LNCaP clone FGC (cell line): Measurements from ENCODE around the gene HYAL1.
A peak's percentile ranks its signal among the peaks of the same experiment; 100 is the strongest.

Source experiments
- DNase-seq: peaks from one replicate; pipeline ENCODE4 v3.0.0-alpha.2; 2011; ENCODE audit warnings: low read depth
- H3K4me3 ChIP-seq: 2 replicates; pipeline ENCODE4 v1.5.1; 2011; ENCODE audit warnings: mild to moderate bottlenecking, low read depth, low read length, control low read depth
- CTCF ChIP-seq: IDR thresholded peaks from 2 replicates; pipeline ENCODE4 v1.5.1; 2012; ENCODE audit warnings: mild to moderate bottlenecking; ENCODE audit not compliant: control insufficient read depth, insufficient read depth; ENCODE audit errors: extremely low read depth

HYAL1 gene

GRCh38 chr3:50325497-50326181 lies 22.3 kb upstream of the HYAL1 start:
- no peak overlapping the region for H3K4me3 ChIP-seq
- DNase-seq = no peak
- no peak for TF ChIP-seq CTCF

GRCh38 chr3:50325113-50325480 lies 21.7 kb upstream of the HYAL1 start:
- H3K4me3 ChIP-seq = no peak overlapping the region
- no peak for TF ChIP-seq CTCF
- DNase-seq = no peak

GRCh38 chr3:50324351-50325112 lies 21.2 kb upstream of the HYAL1 start:
- no peak for DNase-seq
- H3K4me3 ChIP-seq = no peak overlapping the region
- TF ChIP-seq CTCF = peak; percentile 88

- H3K4me3 ChIP-seq = no peak overlapping the region
- no peak for DNase-seq
- no peak for TF ChIP-seq CTCF
Measured at GRCh38 chr3:50323614-50324199, 20.3 kb upstream of the HYAL1 start.

- no peak for DNase-seq
- no peak for TF ChIP-seq CTCF
- H3K4me3 ChIP-seq = no peak overlapping the region
Measured at GRCh38 chr3:50323092-50323600, 19.8 kb upstream of the HYAL1 start.

GRCh38 chr3:50322386-50323091 lies 19.2 kb upstream of the HYAL1 start, which contains the start of gene HYAL2:
Gene HYAL2, minus strand, starts transcription at chr3:50322745. Its CDS starts 2,256 bp downstream, at chr3:50320489.
- H3K4me3 ChIP-seq = peak within 1 kb of the TSS; percentile 95
- TF ChIP-seq CTCF = no peak
- no peak for DNase-seq
